T-helper 9 cell (primary cell): Measurements from ENCODE around the gene LAMA2.
"Not testable (repeated sequence)": the region's sequence is repeated elsewhere in the genome, so short reads cannot be mapped to it uniquely, and the experiment has no call there.

Experiments used
- DNase-seq: peaks from one replicate; pipeline ENCODE4 v3.0.0-alpha.2; 2020

Gene LAMA2

DNA sequence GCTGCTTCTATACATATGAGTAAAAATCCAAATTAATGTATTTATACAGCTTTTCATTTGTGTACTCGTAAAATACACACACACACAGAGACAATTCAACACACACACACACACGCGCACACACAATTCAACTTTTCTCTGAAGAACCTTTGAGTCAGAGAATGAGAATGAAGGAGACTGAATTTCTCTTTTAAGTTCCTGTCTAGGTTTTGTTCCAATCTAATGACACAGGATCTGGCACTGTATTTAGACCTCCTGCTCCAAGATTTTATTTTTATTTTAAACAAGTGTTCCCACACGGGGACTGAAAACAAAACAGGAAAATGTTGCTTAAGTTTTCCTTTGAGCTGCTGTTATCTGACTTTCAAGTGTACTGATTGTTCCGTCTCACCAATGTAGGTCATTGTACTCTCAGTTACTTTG is 250.8 kb downstream of the LAMA2 start:
- no peak for DNase-seq

- no peak for DNase-seq
Observed at GRCh38 chr6:129134535-129134934, 251.6 kb downstream of the LAMA2 start.

DNA sequence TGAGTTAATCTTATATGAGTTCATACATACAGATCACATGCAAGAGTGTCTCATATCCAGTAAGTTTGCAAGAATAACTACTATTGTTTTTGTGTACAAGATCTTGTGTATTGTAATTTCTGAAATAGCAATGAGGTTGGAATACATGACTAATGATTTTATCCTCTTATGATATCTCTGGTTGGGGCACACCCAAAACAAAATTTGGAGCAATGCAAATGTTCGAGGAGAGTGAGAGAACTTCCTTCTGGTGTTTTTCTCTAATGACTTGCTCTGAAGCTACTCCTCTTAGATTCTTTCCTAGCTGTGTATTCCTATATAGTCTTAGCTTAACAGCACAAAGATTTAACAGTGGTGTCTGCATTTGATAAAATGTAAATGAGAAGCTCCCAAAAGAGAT is 252.5 kb downstream of the LAMA2 start:
- no peak for DNase-seq

- DNase-seq, result no peak
Observed at GRCh38 chr6:129136751-129137150, 253.8 kb downstream of the LAMA2 start.

DNA sequence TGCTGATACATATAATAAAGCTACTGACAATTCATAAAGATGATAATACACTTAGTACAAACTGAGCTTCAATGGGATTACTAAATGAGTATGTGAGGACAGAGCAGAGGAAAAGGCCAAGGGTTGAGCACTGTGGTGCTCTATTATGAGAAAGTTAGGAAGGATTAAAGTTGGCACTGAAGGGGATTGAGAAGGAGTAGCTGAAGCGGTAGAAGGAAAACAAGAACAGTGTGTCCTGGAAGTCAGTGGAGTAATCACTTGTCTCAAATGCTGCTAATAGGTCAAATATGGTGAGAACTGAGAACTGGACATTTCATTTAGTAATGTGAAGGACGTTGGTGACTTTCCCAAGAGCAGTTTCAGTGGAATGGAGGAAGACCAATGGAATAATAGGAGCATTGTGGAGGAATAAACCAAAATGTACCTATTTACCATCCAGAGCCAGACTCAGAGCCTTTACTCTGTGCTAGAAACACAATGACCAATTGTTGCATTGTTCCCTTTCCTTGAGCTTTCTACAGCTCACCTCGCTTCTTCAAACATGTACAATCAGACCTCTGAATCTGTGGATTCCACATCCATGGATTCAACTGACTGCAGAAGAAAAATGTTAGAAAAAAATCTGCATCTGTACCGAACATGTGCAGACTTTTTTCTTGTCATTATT is 255.9 kb downstream of the LAMA2 start:
- DNase-seq, result no peak

- no peak for DNase-seq
Observed at GRCh38 chr6:129140526-129140925, 257.6 kb downstream of the LAMA2 start.

DNA sequence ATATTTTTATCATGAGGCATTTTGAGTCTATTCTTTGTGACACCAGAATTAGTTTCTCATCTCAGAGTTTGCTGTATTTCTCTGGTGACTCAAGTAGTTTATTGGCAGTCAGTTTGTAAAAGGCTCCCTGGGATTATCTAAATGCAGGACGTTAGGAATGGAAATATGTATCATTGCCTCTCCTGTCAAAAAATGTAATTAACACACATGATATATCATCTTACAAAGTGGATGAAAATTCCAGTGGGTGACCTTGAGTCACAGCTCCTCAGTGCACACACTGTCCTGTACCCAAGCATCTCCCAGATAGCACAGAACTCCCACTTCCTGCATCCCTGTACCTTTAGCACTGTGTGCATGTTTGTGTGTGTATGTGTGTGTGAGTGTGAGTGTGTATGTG is 258.6 kb downstream of the LAMA2 start:
- no peak for DNase-seq

DNA sequence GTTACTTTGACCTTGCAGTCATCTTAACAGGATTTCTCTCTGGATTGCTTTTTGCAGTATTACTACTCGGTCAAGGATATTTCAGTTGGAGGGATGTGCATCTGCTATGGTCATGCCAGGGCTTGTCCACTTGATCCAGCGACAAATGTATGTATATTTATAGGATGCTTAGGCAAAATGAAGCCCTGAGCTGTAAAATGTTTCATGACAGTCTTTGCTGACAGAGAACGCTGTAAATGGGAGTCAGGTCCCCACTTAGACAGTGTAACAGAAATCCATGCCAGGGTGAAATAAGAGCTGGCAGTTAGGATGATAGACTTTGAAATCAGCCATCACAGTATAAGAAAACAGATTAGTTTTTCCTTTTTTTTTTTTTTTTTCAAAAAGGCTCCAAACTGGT is 264.0 kb downstream of the LAMA2 start:
- DNase-seq, result no peak

- DNase-seq, result no peak
Observed at GRCh38 chr6:129150507-129150906, 267.6 kb downstream of the LAMA2 start.

DNA sequence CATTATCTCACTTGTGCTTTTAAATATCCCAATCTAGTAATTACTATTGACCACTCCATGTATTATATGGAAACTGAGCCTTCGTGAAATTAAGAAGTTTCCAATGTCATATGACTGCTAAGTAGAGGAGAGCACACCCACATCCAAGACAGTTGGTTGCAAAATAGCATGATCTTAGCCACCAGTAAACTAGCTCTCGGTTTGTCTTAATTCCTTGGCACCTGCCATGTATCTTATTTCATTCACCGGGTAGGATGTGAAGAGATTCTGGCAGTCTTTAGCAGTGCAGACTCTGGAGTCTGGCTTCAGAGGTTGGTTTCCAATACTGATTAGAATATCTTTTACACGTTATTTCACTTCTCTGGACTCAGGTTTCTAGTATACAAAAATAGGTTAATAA is 270.3 kb downstream of the LAMA2 start:
- DNase-seq, result no peak

DNA sequence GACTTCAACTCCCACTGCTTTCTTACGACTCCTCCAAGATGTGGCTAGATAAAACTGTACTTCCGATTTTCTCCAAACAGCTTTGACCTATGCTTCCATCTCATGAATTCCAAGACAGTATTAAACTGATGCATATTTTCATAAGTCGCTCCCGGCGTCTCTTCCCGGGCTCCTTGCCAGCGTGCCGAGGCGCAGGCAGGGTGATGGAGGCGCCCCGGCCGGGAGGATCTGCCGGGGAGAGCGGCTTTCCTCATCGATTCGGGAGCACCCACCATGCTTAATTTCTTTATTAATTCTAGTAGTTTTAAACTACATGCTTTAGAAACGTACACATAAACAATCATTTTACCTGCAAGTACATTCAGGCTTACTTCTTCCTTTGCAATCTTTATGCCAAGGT is 276.3 kb downstream of the LAMA2 start:
- not testable (repeated sequence) for DNase-seq

GRCh38 chr6:129162605-129163004 is 279.7 kb downstream of the LAMA2 start:
- no peak for DNase-seq

DNA sequence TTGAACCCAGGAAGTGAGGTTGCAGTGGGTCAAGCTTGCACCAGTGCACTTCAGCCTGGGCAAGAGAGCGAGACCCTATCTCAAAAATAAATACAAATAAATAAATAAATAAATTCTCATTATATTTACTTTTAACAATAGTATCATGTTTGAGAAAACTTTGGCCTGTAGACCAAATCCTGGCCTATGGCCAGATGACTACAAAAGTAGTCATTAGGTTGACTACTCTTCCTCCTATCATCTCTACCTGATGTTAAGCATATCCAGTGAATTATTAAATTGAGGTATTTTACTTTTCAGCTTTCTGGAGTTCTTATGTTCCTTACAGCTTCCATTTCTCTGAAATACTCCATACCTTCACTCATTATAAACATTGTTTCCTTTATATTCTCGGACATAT is 280.6 kb downstream of the LAMA2 start:
- DNase-seq, result no peak

DNA sequence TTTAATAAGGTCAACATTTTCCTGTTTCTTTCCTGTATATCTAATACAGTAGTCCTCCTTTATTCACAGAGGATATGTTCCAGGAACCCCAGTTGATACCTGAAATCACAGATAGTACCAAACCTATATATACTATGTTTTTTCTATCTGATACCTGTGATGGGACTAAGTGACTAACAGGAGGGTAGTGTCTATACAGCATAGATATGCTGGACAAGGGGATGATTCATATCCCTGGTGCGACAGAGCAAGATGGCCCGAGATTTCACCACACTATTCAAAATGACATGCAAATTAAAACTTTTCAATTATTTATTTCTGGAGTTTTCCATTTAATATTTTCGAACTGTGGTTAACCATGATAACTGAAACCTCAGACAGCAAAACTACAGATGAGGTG is 281.1 kb downstream of the LAMA2 start:
- no peak for DNase-seq

GRCh38 chr6:129172279-129172995 is 289.5 kb downstream of the LAMA2 start:
- not testable (repeated sequence) for DNase-seq

DNA sequence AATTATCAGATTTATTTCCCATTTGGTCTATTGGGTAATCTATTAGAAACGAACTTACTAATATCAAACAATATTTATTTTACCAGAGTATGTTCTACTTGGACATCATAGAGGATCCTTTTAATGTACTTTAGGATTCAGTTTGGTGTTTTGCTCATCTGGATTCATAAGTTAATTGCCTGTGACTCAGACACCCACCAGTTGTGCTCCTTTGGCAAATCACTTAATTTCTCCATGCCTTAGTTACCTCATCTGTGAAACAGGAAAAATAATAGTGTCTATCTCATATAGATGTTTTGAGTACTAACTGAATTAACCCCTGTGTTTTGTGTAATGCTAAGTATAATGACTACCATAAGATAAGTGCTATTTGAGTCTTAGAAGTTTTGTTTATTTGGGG is 292.1 kb downstream of the LAMA2 start:
- DNase-seq, result no peak

GRCh38 chr6:129177801-129178200 is 294.9 kb downstream of the LAMA2 start:
- no peak for DNase-seq

- no peak for DNase-seq
Observed at GRCh38 chr6:129179283-129179682, 296.3 kb downstream of the LAMA2 start.

GRCh38 chr6:129181001-129181400 is 298.1 kb downstream of the LAMA2 start:
- no peak for DNase-seq

DNA sequence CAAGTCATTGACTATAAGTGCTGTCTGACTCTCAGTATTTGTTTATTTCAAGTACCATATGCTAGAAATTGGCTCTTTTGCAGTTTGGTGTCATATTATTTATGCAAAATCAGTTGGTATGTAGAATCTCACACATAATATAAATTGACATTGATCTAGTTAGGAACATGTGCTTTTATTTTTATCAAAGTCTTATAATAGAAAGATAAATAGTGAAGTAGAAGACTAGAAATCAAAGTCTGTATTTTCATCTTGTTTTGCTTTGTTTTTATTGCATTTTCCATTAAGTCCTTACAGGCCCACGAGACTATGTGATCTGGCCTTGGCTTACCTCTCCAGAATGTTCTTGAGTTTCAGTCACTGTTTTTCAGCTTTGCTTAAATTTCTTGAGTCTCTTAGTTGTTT is 300.3 kb downstream of the LAMA2 start:
- DNase-seq, result no peak

GRCh38 chr6:129183681-129184301 is 300.9 kb downstream of the LAMA2 start:
- no peak for DNase-seq

DNA sequence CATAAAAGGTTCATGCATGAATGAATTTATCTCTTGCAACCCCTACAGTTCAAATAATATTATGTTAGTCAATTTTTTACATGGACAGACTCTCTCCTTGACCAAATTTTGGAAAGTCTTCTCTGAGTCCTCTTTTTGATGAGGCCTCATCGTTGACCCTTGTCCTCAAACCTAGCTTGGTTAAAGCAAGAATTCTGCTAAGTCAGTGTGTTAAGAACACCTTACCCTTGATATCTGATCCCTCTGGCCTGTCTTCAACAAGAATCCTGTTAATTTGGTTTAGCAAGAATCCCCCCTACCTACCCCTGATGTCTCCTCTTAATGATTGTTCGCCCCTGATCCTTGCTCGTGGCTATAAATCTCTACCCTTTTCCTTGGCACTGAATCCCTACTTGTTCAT is 301.4 kb downstream of the LAMA2 start:
- DNase-seq, result no peak

DNA sequence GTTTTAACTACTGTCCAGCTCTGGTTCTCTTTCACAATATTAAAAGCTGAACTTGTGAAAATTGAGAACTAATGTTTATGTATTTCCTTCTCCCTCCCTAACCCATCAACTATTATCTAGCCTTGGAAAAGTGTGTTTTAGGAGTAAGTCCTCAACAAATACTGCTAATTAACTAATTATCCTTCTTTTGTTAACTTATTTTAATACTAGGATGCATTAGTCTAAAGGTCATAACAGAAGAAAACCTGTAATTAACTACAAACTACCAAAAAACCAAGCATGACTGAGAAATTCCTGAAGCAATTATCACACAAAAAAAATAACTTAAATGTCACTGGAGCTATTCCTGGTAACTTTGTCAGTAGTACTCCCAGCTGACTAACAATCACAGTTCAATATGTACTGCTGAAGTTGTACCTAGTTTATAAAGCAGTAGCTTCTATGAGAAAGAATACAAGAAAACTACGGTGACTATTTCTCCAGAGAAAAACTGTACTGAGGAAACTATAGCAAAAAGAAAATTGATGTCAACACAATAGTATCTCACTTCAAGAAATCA is 301.9 kb downstream of the LAMA2 start:
- DNase-seq, result no peak

GRCh38 chr6:129186988-129187387 is 304.1 kb downstream of the LAMA2 start:
- no peak for DNase-seq
